HepG2 (cell line): Measurements from ENCODE around the gene SLC22A15.

Experiments
- CEBPB ChIP-seq: IDR thresholded peaks from 2 replicates; pipeline ENCODE4 v1.6.1; 2011; ENCODE audit warnings: low read depth, low read length, improper control_type of control experiment, borderline replicate concordance
- HMGA1 ChIP-seq: sonication (generic); formaldehyde crosslinking; conservative IDR thresholded peaks from 2 replicates; pipeline ENCODE4 v1.4.0; 2020; ENCODE audit warnings: missing genetic modification reagents
- HNRNPL ChIP-seq: fragments of 200-400 bp; formaldehyde crosslinking; IDR thresholded peaks from 2 replicates; pipeline ENCODE4 v1.6.1; 2017; ENCODE audit warnings: mild to moderate bottlenecking, low read depth, low read length
- POLR2A ChIP-seq, 2 experiments: IDR thresholded peaks; 2 replicates each; pipeline ENCODE4 v1.6.1; 2011; ENCODE audit warnings: low read depth in 2 of 2, low read length in 2 of 2, mild to moderate bottlenecking in 1 of 2, moderate library complexity in 1 of 2; ENCODE audit not compliant: insufficient read depth in 1 of 2
- RERE ChIP-seq: IDR thresholded peaks from 2 replicates; pipeline ENCODE4 v1.6.1; 2016; ENCODE audit warnings: low read depth, missing genetic modification reagents, missing compliant biosample characterization
- ZNF138 ChIP-seq: sonication (generic); formaldehyde crosslinking; IDR thresholded peaks from 2 replicates; pipeline ENCODE4 v1.5.0; 2020; ENCODE audit warnings: mild to moderate bottlenecking, low read depth, missing genetic modification reagents

DNA sequence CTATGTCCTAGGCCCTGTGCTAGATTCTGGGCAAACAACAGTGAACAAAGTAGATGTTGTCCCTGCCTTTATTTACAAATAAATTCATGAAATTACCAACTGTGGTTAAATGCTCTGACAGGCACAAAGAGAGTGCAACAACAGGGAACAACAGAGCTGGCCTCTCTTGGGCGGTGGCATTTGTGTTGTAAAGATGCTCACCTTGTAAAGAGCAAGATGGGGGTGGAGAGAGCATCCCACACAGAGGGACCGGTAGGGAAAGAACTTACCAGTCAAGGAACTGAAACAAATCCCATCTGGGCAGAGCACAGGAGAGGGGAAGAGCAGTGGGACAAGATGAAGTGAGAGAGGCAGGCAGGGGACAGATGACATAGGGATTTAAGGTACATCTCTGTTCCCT lies 21.6 kb upstream of the SLC22A15 start:
- TF ChIP-seq HMGA1 (CRISPR knock-in tag) (no peak), POLR2A (IDR thresholded peaks at IDR 0.05; ENCODE audit: insufficient read depth in 1 of 2, low read depth in 2 of 2, low read length in 2 of 2) (no peak), ZNF138 (CRISPR knock-in tag) (no peak), HNRNPL (no peak), RERE (CRISPR knock-in tag) (no peak), CEBPB (no peak)
